GM21717 (cell line): ENCODE results near the gene TJP2.
A peak's percentile ranks its signal among the peaks of the same experiment; 100 is the strongest.
"Not testable (repeated sequence)": the region's sequence is repeated elsewhere in the genome, so short reads cannot be mapped to it uniquely, and the experiment has no call there.

Experiments used
- ATAC-seq: cut with Tn5 transposase; IDR thresholded peaks from one replicate; pipeline ENCODE4 v1.9.1; 2021; ENCODE audit warnings: mild to moderate bottlenecking, moderate library complexity; ENCODE audit not compliant: unreplicated experiment

Gene TJP2

DNA sequence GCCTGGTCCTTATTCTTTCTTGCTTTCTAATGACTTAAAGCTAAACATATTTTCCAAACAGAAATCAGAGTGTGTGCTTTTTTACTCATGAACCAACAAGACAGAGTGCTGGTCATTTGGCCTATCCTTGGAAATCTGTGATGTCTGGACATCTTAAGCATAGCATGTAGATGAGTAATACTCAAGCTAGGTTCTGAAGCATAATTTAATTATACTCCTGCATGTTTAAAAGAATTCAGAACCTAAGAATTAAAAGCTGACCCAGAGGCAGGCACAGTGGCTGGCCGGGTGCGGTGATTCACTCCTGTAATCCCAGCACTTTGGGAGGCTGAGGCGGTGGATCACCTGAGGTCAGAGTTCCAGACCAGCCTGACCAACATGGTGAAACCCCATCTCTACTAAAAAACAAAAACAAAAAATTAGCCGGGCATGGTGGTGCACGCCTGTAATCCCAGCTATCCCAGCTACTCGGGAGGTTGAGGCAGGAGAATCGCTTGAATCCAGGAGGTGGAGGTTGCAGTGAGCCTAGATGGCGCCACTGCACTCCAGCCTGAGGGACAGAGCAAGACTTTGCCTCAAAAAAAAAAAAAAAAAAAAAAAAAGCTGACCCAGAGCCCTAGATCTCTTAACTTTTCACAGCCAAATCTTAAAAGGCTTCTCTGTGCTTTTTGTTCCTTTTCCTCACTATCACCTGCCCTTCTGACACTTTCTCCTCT lies 16.2 kb upstream of the TJP2 start:
- ATAC-seq = no peak

DNA sequence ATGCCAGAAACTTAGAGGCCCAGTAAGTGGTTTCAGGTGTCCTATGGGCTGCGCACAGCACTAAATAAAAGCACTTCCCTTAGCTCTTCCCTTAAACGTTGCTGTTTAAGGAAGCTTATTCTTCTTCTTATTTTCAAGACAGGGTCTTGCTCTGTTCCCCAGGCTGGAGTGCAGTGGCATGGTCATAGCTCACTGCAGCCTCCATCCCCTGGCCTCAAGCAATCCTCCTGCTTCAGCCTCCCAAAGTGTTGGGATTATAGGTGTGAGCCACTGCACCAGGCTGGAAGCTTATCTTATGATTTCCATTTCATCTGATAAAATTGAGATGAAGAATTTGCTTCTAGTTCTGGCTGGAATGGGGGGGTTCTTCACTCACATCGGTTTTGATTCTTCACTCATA lies 15.6 kb upstream of the TJP2 start:
- no peak for ATAC-seq

DNA sequence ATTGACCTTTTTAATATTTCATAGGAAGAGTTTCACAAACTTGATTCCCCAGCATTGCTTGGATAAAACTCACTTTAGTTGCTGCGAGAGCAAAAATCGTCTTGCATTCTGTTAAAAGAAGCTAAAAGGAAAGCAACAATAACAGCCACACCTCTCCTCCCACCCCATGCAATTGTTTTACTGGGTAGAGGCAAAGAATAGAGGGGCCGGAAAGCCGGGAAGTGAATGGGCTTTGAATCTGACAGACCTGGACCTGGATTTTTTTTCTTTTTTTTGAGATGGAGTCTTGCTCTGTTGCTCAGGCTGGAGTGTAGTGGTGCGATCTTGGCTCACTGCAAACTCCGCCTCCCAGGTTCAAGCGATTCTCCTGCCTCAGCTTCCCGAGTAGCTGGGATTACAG lies 9.5 kb upstream of the TJP2 start:
- ATAC-seq = not testable (repeated sequence)

DNA sequence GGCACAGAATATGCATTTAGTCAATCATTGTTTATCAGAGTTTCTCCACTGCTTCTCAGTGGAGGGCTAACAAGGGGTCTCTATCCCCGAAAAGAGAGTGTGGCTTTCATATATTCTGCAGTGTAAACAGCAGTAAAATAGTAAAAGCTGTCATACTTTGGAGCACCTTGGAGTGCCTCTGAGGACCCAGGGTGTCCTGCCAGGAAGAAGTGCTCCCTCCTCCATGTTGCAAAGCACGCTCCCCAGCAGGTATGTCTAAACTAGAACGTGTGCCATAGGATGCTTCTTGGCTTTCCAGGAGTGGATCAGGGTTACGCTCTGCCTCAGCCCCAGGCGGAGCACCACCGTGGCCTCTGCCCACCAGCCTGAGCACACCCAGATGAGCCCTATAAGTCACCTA lies 8.5 kb upstream of the TJP2 start:
- ATAC-seq = no peak

DNA sequence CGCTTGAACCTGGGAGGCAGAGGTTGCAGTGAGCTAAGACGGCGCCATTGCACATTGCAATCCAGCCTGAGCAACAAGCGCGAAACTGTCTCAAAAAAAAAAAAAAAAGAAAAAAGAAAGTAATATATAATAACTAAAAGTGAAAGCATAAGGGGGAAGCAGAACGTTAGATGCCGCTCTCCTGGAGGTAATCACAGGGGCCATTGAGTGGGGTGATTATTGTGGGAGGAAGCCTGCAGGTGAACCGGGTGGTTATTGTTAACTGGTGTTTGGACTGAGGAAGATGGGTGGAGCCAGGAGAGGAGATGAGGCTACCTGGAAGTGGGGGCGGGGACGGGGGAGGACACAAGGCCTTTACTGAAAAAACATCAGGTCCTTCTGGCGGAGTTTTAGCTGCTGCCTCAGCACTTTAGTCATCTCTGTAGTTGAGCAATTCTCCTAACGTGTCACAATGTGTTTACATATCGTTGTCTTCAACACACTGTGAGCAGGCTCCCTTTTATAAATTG lies 5.3 kb upstream of the TJP2 start:
- ATAC-seq = peak; percentile 61

DNA sequence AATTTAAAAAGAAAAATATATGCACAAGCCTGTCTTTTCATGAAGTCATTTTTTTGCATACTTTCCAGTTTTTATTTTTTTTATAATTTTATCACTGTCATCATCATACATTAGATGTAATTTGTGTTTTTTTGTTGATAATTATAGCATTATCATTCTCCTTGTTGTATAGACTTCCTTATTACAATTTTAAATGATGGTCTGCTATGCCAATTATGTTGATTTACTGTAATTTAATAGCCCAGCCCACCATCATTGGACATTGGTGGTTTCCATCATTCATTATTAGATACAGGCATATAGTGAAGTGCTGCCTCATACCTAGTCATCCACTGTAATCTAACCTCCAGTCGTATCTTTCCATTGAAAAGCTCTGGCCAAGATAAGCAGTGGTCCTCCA lies 3.8 kb upstream of the TJP2 start:
- ATAC-seq = no peak

DNA sequence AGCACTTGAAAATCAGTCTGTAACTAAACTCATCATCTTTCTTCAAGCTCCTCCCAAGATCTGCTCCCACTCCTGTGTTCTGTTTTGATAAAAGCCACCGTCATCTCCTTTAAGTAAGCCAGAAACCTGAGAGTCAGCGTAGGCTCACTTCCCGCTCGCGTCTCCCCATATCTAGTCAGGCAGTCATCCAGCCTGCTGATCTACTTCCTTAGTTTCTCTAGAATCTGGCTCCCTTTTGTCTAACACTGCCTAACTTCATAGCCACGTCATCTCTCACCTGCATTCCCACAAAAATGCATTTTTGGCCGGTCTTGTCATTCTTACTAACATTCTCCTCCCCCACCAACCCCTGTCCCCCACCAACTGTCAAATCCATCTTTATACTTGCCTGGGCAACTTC lies 3.0 kb upstream of the TJP2 start:
- ATAC-seq = no peak

DNA sequence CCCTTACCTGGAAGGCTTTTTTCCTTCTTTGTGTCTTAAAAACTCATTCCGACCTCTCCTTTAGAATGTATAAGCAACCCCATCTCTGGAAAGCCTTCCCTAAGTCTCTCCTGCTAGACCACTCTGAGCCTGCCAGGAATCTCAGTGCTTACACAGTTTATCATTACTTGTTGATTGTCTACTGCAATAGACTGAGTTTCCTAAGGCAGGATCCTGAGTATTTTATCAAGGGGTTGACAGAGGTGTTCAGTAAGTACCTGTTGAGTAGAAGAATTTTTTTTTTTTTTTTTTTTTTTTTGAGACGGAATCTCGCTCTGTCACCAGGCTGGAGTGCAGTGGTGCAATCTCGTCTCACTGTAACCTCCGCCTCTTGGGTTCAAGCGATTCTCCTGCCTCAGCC lies 2.6 kb upstream of the TJP2 start:
- no peak for ATAC-seq

DNA sequence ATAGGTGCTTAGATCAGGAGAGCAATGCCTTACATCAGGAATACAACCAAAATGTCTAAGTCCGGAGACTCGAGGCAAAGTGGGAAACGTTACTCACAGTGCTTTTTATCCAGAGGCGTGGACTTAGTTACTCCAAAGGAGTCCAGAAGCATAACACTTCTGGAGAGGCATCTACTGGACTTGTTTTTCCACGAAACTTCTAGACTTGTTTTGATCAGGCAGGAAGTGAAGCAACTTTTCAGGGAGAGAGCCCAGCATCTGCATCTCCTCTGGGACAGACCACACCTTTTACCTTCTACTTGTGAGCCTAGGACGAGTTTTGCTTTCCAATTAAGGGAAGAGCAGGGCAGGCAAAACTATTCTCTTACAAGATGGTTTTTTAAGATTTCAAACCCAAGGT lies 1.2 kb upstream of the TJP2 start:
- no peak for ATAC-seq

DNA sequence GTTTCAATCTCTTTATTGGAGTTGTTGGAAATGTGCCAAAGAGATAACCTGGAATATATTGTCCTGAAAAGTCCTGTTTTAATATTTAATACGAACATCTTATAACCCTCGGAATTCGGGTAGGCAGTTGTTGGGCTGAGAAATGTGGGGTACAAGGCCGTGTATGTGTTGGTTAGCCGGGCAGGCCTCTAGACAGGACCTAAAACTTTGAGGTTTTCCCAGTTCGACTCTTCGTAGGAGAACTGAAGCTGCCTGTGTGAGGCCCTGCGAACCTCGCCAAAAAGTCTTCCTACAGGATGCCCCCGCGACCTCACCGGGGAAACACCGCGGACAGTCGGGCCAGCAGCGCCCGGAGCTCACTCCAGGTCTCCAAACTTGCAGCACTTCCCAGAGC lies 583 bp upstream of the TJP2 start:
- no peak for ATAC-seq

DNA sequence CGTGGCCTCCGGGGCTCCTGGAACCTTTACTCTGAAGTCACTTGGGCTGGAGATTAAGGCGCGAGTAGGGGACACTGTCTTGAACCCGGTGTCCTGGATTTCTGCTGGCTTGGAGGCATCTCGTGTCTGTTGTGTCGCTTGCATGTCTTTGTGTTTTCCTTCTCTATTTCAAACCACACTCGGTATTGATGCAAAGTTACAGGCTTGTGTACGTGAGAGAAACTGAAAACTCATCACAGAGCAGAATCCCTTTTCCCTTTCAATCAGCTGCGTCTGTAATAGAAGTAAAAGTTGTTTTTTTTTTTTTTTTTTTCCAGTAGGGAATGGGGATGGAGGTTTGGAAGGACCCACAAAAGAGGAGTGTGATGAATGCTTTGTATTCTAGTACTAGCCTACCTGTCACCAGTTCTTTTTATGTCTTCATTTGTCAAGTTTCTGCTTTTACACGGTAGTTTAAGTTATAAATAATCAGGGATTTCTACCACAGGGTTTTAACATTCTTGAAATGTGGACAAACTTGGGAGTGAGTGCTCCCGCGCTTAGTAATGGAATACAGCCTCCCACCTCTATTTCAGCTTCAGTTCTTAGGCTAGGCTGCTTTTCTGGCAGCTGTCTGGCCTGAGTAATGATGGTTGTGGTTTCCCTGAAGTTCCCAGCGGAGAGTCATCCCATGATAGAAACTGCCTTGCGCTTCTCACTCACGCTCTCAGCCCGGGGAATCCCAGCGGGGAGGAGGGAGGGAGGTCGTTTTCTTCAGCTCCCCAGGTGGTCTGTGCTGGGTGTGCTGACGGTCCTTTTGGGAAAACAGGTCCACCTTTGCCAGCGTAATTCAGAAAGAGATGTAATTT lies 763 bp downstream of the TJP2 start:
- peak; percentile 54 for ATAC-seq

DNA sequence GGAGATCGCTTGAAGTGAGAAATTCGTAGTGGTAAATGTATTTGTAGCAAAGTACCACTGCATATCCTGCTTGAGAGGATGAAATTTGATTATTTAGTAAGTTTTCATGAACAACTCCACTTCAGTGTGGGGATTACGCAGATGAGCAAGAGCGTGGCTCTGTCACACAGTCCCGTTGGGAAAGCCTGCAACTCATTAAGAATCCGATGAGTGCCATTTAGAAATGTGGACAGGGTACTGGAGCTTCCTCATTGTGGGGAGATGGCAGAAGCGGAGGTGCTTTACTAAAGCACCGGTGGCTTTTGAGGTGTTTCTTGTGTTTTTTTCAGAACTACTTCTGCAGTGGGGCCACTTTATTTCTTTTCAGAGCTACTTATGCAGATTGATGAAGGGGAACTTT lies 1.4 kb downstream of the TJP2 start:
- peak; percentile 28 for ATAC-seq

DNA sequence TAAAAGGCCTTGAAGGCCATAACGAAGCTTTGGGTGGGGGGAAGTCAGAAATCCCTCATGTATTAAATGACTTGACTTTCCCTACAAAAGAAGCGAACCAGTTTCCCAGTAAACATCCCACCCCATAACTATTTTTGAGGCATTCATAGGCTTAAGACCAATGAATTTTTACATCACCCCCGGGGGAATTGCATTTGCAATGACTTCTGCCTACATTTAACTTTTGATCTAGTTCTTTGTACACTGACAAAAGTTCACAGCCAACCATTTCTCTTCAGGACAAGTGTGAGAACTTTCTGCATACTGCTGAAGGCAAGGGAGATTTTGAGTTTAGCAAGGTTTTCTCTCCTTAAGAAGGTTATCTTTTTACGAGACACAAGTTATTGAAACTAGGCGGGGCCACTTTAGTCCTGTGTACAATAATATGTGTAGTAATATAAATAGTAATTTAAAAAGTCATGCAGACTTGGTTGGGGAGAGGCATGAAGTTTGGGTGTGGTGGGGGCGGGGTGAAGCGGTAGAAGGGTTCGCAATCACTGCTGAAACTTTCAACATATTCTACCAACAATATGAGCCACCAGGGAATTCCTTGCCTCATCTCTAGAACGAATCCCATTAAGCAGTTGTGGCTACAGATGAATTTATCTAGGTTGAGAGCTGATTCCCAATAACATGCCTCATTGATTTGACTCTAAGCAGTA lies 2.5 kb downstream of the TJP2 start:
- ATAC-seq = no peak

DNA sequence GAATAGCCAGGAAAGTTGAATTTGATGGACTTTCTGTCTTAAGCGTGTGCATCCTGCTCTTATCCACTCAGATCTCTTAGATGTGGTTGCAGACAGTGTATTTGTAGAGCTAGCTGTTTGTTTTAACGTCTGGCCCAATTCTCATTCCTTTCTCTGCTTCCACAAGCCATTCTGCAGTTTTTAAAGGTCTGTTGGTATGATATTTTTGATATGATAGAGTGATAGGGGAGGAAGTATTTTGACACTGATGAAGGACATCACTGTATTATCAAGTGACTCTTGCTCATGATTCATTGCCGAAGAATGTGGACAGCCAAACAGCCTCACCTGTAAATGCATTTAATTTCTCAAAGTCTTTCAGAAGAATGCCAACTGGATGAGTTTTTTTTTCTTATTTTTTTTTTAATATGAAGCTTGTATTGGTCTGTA lies 4.5 kb downstream of the TJP2 start:
- no peak for ATAC-seq

DNA sequence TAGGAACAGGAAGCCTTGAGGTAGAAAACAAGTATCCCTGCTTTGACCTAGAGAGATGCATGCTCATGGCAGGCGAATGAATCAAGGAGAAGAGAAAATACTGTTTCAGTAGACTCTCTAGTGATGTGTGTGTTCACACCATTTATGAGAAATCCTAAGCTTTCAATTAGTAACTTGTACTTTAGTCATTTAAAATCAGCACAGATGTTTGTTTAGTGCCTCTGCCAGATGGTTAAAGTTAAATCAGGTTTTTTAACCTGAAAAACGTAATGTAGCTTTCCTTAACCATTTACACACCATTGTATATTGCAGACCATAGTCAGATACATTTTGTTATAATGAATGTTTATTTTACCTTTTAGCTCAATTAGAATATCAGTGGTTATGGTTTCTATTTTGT lies 5.0 kb downstream of the TJP2 start:
- ATAC-seq = no peak

DNA sequence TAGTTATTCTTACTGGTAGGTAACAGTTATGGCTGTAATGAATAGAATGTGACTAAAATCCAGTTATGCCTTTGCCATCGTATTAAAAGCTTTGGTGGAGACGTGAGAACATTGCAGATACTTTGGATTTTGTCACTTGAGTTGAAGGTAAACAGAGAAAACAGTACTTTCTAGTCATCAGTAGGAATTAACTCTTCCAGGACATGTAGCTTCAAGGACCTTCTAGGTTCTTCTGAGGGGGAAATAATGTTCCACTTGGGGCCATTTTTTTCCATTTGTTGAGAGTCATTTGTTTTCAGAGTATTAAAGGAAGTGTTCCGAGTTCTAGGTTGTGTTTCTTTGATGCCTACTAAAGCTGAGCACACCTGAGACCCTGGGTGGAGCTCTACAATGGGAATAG lies 6.1 kb downstream of the TJP2 start:
- ATAC-seq = no peak

DNA sequence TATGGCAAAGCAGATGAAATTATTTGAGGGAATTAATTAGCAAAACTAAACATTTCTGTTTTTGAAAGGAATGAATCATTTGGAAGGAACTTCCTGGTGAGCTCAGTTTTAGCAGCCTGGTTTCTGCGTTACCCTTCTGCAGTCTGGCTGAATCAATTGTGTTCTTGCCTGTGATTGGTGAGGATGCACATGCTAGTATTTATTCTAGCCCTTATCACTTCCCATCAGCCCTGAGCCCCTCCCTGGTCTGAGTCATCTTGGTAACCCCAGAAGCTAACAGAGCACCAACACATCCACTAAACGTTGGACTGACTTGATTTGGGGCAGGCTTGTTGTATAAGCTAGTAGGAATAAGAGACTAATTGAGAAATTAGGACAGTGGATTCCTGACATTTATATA lies 6.6 kb downstream of the TJP2 start:
- ATAC-seq = no peak

DNA sequence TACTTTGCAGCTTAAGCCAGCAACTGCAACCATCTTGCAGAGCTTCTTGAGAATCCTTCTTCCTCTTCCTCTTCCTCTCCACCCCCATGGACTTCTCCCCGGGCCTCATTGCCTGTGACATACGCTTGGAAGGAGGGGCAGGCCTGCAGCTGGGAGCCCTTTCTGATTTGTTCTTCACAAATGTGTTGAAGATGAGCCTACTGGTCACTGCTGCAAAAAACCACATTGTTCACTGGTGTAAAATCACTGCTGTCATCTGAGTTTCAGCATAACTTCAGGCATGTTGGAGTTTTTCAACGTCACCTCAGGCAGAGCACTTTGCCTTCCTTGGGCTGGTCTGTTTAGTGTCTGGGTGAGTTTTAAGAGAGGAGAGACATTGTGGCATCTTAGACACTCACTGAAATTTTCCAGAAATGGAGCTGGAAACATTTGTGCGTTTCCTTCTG lies 7.9 kb downstream of the TJP2 start:
- no peak for ATAC-seq

DNA sequence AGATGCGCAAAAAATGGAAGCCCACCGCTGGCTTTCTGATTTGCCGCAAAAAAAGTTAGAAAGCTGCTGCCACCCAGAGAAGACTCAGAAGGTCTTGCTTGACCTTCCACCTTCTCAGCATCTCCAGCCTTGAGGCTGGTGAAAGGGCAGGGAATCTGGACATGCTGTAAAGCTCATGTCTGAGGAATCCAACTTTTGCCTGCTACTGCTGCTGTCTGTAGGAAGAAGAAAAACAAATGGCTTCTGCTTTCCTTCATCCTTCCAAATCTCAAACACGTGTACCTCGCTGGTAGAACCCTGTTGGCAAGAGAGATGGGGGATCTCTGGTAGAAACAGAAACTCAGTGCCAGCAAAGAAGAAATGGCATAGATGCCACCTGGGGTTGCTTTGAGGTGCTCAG lies 10.2 kb downstream of the TJP2 start:
- ATAC-seq = no peak

DNA sequence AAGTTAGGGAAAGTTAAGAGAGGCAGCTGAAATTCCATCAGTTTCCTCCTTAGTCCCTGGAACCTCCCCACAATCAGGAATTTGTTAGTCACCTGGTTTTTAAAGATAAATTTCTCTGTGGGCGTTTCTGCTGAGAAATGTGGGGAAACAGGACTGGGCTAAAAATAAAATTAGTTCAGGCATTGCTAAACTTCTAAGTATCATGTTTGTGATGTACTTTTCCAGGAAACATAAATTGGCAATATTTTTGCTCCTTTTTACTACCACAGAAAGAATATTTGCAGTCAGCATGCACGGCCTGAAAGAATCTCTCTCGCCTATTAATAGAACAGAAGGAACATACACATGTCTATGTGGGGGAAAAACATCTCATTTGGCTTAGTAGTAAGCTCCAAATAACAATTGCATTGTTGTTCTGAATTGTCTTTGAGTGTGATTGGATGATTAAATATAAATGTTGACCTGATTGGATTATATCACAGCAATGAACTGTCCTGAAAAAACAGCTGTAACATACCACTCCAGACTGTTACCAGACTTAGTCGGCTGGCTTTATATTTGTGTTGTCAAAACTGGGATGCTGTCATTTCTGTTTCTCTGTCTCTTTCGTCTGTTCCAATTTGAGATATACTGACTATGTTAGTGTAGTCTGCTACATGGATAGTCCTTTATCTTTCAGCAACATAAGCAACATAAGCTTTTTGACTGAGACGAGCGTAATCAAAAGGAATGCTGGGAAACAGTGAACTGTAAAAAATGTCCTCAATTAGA lies 12.9 kb downstream of the TJP2 start:
- no peak for ATAC-seq

DNA sequence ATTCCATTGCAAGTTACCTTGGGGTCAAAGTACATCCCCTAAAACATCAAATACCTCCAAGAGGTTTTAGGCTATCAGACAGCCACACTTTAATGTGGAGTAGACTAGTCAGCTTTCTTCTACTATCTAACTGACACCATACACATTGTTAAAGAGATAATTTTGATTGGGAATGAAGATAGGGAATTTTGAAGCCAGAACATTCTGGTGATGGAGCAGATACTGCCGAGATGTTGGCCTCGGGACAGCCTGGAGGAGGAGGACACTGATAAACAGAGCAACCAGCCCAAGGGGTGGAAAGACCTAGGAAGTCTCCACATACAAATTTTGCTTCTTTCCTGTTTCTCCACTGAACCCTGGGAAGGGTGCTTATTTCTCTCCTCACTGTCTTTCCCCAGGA lies 14.9 kb downstream of the TJP2 start:
- ATAC-seq = no peak
